Lower lobe of right lung (tissue), 2 donors: ENCODE results near the gene GDF11. TPM values are rescaled to one million over a fixed set of nuclear protein-coding genes. Genes with fewer than 3 reads are reported as not detected.

ENCODE experiments used
- ATAC-seq, 2 donors: fragments of 200-7000 bp; cut with Tn5 transposase; one replicate each; pipeline ENCODE4 v1.9.1; 2020 to 2022; ENCODE audit warnings: mild to moderate bottlenecking in 2 of 2, moderate library complexity in 2 of 2
- DNase-seq: peaks from one replicate; pipeline ENCODE4 v3.0.0-alpha.2; 2020
- H3K27ac ChIP-seq: fragments of 200-600 bp; one replicate; pipeline ENCODE4 v1.8.0; 2022
- H3K27me3 ChIP-seq: fragments of 200-600 bp; one replicate; pipeline ENCODE4 v1.8.0; 2022; ENCODE audit warnings: low read depth
- H3K36me3 ChIP-seq: fragments of 200-600 bp; one replicate; pipeline ENCODE4 v1.8.0; 2022; ENCODE audit warnings: mild to moderate bottlenecking
- H3K4me1 ChIP-seq: fragments of 200-600 bp; one replicate; pipeline ENCODE4 v1.8.0; 2022
- H3K4me3 ChIP-seq: fragments of 200-600 bp; one replicate; pipeline ENCODE4 v1.8.0; 2022; ENCODE audit warnings: mild to moderate bottlenecking
- H3K9me3 ChIP-seq: fragments of 200-600 bp; one replicate; pipeline ENCODE4 v1.8.0; 2022
- CTCF ChIP-seq: fragments of 200-600 bp; IDR thresholded peaks from one replicate; pipeline ENCODE4 v1.8.0; 2022; ENCODE audit warnings: antibody characterized with exemption, mild to moderate bottlenecking
- intact Hi-C: fragments of 100-400 bp; cut with DNase I; formaldehyde crosslinking; loops from one replicate; pipeline ENCODE4 v1.11.0; 2022
- total RNA-seq: library from RNA; stranded (reverse); fragmentation: NEBNext Ultra II Directional; extraction: Animal tissue kit (Norgen Biotek cat#: 25700); gene quantifications from one replicate; pipeline ENCODE4 v1.2.1, GENCODE V29; 2021
- donor health status: DM: no; HTN: yes; CAD: no; lungs with severe emphysema.

Gene GDF11
- total RNA-seq, 1 donor from 2014 or later: 3.8 TPM

GRCh38 chr12:55708695-55709233, 34.2 kb upstream of the GDF11 start:
- Histone ChIP-seq H3K9me3 (no peaks in the 10 kb centered on the region), H3K27ac (no peak overlapping the region), H3K4me3 (no peak overlapping the region), H3K4me1 (peaks cover 21% of the 10 kb centered on the region), H3K36me3 (no peaks in the 10 kb centered on the region), H3K27me3 (peaks cover 14% of the 10 kb centered on the region)
- DNase-seq (no peak), ATAC-seq (peak in 1 of 2 donors; percentile 14)
- intact Hi-C loops: no loop called here
- TF ChIP-seq CTCF: no peak

- Histone ChIP-seq H3K27ac (no peak overlapping the region), H3K27me3 (peaks cover 6% of the 10 kb centered on the region), H3K4me1 (peaks cover 33% of the 10 kb centered on the region), H3K36me3 (no peaks in the 10 kb centered on the region), H3K4me3 (no peak overlapping the region), H3K9me3 (no peaks in the 10 kb centered on the region)
- DNase-seq (no peak), ATAC-seq (no peak)
- no peak for TF ChIP-seq CTCF
- intact Hi-C loops: no loop called here
Observed at GRCh38 chr12:55711786-55712553, 31.0 kb upstream of the GDF11 start.

- no peaks in the 10 kb centered on the region for H3K27me3 ChIP-seq
- intact Hi-C loops: no loop called here
- H3K4me3 ChIP-seq: no peak overlapping the region
- H3K9me3 ChIP-seq: no peaks in the 10 kb centered on the region
- peaks cover 36% of the 10 kb centered on the region for H3K4me1 ChIP-seq
- H3K27ac ChIP-seq: no peak overlapping the region
- H3K36me3 ChIP-seq: peaks cover under 1% of the 10 kb centered on the region
- no peak for TF ChIP-seq CTCF
- ATAC-seq: no peak
- DNase-seq: no peak
Observed at GRCh38 chr12:55712700-55713415, 30.1 kb upstream of the GDF11 start.

- ATAC-seq: no peak
- Histone ChIP-seq H3K4me1 (peaks cover 37% of the 10 kb centered on the region), H3K27me3 (no peaks in the 10 kb centered on the region), H3K4me3 (no peak overlapping the region), H3K36me3 (peaks cover 6% of the 10 kb centered on the region), H3K9me3 (no peaks in the 10 kb centered on the region), H3K27ac (no peak overlapping the region)
- intact Hi-C loops: no loop called here
- no peak for DNase-seq
- no peak for TF ChIP-seq CTCF
Observed at GRCh38 chr12:55713721-55714120, 29.2 kb upstream of the GDF11 start.

GRCh38 chr12:55715169-55715764, 27.7 kb upstream of the GDF11 start:
- Histone ChIP-seq H3K9me3 (no peaks in the 10 kb centered on the region), H3K27me3 (no peaks in the 10 kb centered on the region), H3K36me3 (peaks cover 16% of the 10 kb centered on the region), H3K27ac (peak overlapping the region; percentile 90), H3K4me1 (peaks cover 46% of the 10 kb centered on the region), H3K4me3 (peak overlapping the region; percentile 78)
- TF ChIP-seq CTCF: no peak
- intact Hi-C loops: no loop called here
- DNase-seq (no peak), ATAC-seq (no peak)
